GM12891 (cell line): ENCODE results near the gene SLC50A1.

Source experiments
- PAX5 ChIP-seq: IDR thresholded peaks from 2 replicates; pipeline ENCODE4 v1.6.1; 2011; ENCODE audit warnings: low read length, moderate library complexity, mild to moderate bottlenecking; ENCODE audit not compliant: insufficient read depth, severe bottlenecking
- POLR2A ChIP-seq: IDR thresholded peaks from 2 replicates; pipeline ENCODE4 v1.6.1; 2011; ENCODE audit warnings: low read depth, low read length, control low read depth
- POLR2AphosphoS5 ChIP-seq: IDR thresholded peaks from 2 replicates; pipeline ENCODE4 v1.6.1; 2011; ENCODE audit warnings: low read depth, low read length, control low read depth
- POU2F2 ChIP-seq: IDR thresholded peaks from 2 replicates; pipeline ENCODE4 v1.6.1; 2011; ENCODE audit warnings: low read depth, mild to moderate bottlenecking, control low read depth, low read length, moderate library complexity
- SPI1 ChIP-seq: IDR thresholded peaks from 2 replicates; pipeline ENCODE4 v1.6.1; 2011; ENCODE audit warnings: low read depth, low read length, control low read depth
- TAF1 ChIP-seq: IDR thresholded peaks from 2 replicates; pipeline ENCODE4 v1.6.1; 2011; ENCODE audit warnings: low read depth, low read length, control low read depth

DNA sequence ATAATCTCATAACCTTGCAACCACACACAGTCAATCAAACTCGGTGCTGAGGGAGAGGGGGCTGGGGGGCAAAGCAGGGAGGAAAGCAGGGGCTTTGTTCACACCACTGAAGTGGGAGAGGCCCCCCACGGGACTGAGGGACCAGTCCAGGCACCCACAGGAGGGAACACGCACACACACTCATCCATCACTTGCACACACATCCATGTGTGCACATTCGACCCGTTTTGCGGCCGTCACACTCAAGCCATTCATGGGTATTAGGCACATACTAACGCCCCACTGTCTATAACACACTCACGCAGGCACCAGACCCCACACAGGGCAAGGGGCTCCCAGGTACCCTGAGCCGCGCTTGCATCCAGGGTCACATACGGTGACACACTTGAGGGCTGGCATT is 43.0 kb upstream of the SLC50A1 start:
- TF ChIP-seq PAX5 (no peak), POLR2A (no peak), POLR2AphosphoS5 (no peak), TAF1 (no peak), SPI1 (no peak), POU2F2 (no peak)
